HL-60 (cell line): Measurements from ENCODE around the gene CPD.

Source experiments
- DNase-seq, 2 experiments: peaks; one replicate each; pipeline ENCODE4 v3.0.0-alpha.2; 2010 to 2020; ENCODE audit warnings: low read depth in 1 of 2, low spot score in 1 of 2
- H3K27ac ChIP-seq: fragments of 250-450 bp; sonication (Bioruptor Pico); replicated peaks from 2 replicates; pipeline ENCODE4 v1.5.1; 2020; ENCODE audit warnings: mild to moderate bottlenecking, moderate library complexity
- H3K27me3 ChIP-seq: fragments of 250-450 bp; sonication (Bioruptor Pico); 2 replicates; pipeline ENCODE4 v1.5.1; 2021; ENCODE audit warnings: mild to moderate bottlenecking, moderate library complexity; ENCODE audit not compliant: insufficient read depth, poor library complexity, severe bottlenecking
- H3K4me3 ChIP-seq: replicated peaks from 2 replicates; pipeline ENCODE4 v1.5.1; 2011; ENCODE audit warnings: mild to moderate bottlenecking, control low read depth, low read length; ENCODE audit not compliant: insufficient read depth
- CTCF ChIP-seq: IDR thresholded peaks from one replicate; pipeline ENCODE4 v1.5.1; 2011; ENCODE audit warnings: low read length, control low read depth, inconsistent platforms; ENCODE audit not compliant: insufficient read depth
- GABPA ChIP-seq: IDR thresholded peaks from 2 replicates; pipeline ENCODE4 v1.6.1; 2012; ENCODE audit warnings: low read depth
- POLR2AphosphoS5 ChIP-seq: IDR thresholded peaks from 2 replicates; pipeline ENCODE4 v1.6.1; 2012; ENCODE audit warnings: low read depth
- SPI1 ChIP-seq: IDR thresholded peaks from 2 replicates; pipeline ENCODE4 v1.6.1; 2012; ENCODE audit warnings: low read depth, mild to moderate bottlenecking, borderline replicate concordance
- TF ChIP-seq, protein P1 (sequence below): IDR thresholded peaks from 2 replicates; pipeline ENCODE4 v1.6.1; 2012; ENCODE audit warnings: low read depth; ENCODE audit not compliant: insufficient replicate concordance

CPD gene

GRCh38 chr17:30334421-30334820 is 44.3 kb upstream of the CPD start:
- TF ChIP-seq, protein P1, sequence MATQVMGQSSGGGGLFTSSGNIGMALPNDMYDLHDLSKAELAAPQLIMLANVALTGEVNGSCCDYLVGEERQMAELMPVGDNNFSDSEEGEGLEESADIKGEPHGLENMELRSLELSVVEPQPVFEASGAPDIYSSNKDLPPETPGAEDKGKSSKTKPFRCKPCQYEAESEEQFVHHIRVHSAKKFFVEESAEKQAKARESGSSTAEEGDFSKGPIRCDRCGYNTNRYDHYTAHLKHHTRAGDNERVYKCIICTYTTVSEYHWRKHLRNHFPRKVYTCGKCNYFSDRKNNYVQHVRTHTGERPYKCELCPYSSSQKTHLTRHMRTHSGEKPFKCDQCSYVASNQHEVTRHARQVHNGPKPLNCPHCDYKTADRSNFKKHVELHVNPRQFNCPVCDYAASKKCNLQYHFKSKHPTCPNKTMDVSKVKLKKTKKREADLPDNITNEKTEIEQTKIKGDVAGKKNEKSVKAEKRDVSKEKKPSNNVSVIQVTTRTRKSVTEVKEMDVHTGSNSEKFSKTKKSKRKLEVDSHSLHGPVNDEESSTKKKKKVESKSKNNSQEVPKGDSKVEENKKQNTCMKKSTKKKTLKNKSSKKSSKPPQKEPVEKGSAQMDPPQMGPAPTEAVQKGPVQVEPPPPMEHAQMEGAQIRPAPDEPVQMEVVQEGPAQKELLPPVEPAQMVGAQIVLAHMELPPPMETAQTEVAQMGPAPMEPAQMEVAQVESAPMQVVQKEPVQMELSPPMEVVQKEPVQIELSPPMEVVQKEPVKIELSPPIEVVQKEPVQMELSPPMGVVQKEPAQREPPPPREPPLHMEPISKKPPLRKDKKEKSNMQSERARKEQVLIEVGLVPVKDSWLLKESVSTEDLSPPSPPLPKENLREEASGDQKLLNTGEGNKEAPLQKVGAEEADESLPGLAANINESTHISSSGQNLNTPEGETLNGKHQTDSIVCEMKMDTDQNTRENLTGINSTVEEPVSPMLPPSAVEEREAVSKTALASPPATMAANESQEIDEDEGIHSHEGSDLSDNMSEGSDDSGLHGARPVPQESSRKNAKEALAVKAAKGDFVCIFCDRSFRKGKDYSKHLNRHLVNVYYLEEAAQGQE = no peak
- TF ChIP-seq SPI1 = no peak
- TF ChIP-seq CTCF = no peak
- no peak for TF ChIP-seq GABPA
- TF ChIP-seq POLR2AphosphoS5 = no peak
- no peak overlapping the region for H3K4me3 ChIP-seq
- H3K27ac ChIP-seq = no peak overlapping the region
- no peaks in the 10 kb centered on the region for H3K27me3 ChIP-seq
- DNase-seq = no peak

- no peak overlapping the region for H3K4me3 ChIP-seq
- H3K27ac ChIP-seq = no peak overlapping the region; the same call in 1 of the 2 replicates
- no peaks in the 10 kb centered on the region for H3K27me3 ChIP-seq
- peak; percentile 58 to 74 for DNase-seq
- TF ChIP-seq SPI1 (no peak), CTCF (peak; percentile 39)
- TF ChIP-seq, protein P1 = no peak
Measured at GRCh38 chr17:30336369-30337171, 42.2 kb upstream of the CPD start.

GRCh38 chr17:30337393-30337999 is 41.2 kb upstream of the CPD start:
- DNase-seq = no peak
- Histone ChIP-seq H3K27ac (peak overlapping the region; percentile 25), H3K4me3 (no peak overlapping the region), H3K27me3 (no peaks in the 10 kb centered on the region)
- no peak for TF ChIP-seq CTCF
- TF ChIP-seq SPI1 = no peak
- no peak for TF ChIP-seq GABPA
- no peak for TF ChIP-seq POLR2AphosphoS5
- TF ChIP-seq, protein P1 = no peak
